SK-N-SH (cell line): ENCODE results near the gene SMARCC1. TPM values are rescaled to one million over a fixed set of nuclear protein-coding genes. Genes with fewer than 3 reads are reported as not detected.

Source experiments
- CTCF ChIA-PET: fragments of 300-600, 350-600 bp; formaldehyde crosslinking; extraction: SDS; loops from one replicate; lab custom pipeline; 2021; lab: Yijun Ruan, JAX
- POLR2A ChIA-PET: fragments of 350-600 bp; sonication (Branson Sonifier 250); formaldehyde crosslinking; extraction: SDS; loops from one replicate; lab custom pipeline; 2020; ENCODE audit warnings: antibody characterized with exemption, inconsistent platforms; lab: Yijun Ruan, JAX
- DNase-seq: peaks from one replicate; pipeline ENCODE4 v3.0.0; 2012
- H2AFZ ChIP-seq: fragments of 200-600 bp; sonication (generic); 2 replicates; pipeline ENCODE4 v1.8.1; 2016; ENCODE audit warnings: antibody characterized with exemption, mild to moderate bottlenecking, low read depth
- H3F3A ChIP-seq: fragments of 200-600 bp; sonication (generic); replicated peaks from 2 replicates; pipeline ENCODE3; 2016; ENCODE audit warnings: antibody characterized with exemption, mild to moderate bottlenecking; ENCODE audit not compliant: insufficient read depth
- H3K27ac ChIP-seq, 2 experiments: fragments of 200-500 bp in 1 of 2; fragments of 200-600 bp in 1 of 2; sonication (Bioruptor generic) in 1 of 2; sonication (generic), shearing (Covaris generic) in 1 of 2; 2 replicates each; pipeline versions ENCODE4 v1.5.1 to v1.6.1; 2014 to 2016; ENCODE audit warnings: low read depth in 2 of 2, inconsistent platforms in 1 of 2, low read length in 1 of 2, mild to moderate bottlenecking in 1 of 2, mixed read lengths in 1 of 2
- H3K27me3 ChIP-seq: fragments of 200-600 bp; sonication (generic), shearing (Covaris generic); 2 replicates; pipeline ENCODE4 v1.6.1; 2016; ENCODE audit warnings: mixed run types; ENCODE audit not compliant: insufficient read depth
- H3K36me3 ChIP-seq, 2 experiments: fragments of 200-500 bp in 1 of 2; fragments of 200-600 bp in 1 of 2; sonication (Bioruptor generic) in 1 of 2; sonication (generic) in 1 of 2; replicated peaks in 1 of 2; 2 replicates each; pipeline versions ENCODE3 to v1.5.1; 2014 to 2016; ENCODE audit warnings: low read length in 1 of 2, mild to moderate bottlenecking in 1 of 2; ENCODE audit not compliant: insufficient read depth in 2 of 2, control insufficient read depth in 1 of 2
- H3K4me1 ChIP-seq, 2 experiments: fragments of 200-500 bp in 1 of 2; fragments of 200-600 bp in 1 of 2; sonication (Bioruptor generic) in 1 of 2; sonication (generic), shearing (Covaris generic) in 1 of 2; 2 replicates each; pipeline versions ENCODE4 v1.5.1 to v1.6.1; 2014 to 2016; ENCODE audit warnings: low read depth in 1 of 2, low read length in 1 of 2, mixed run types in 1 of 2; ENCODE audit not compliant: insufficient read depth in 2 of 2, control insufficient read depth in 1 of 2
- H3K4me2 ChIP-seq: fragments of 200-600 bp; sonication (generic), shearing (Covaris generic); 2 replicates; pipeline ENCODE4 v1.6.1; 2017; ENCODE audit warnings: mixed run types
- H3K4me3 ChIP-seq, 2 experiments: fragments of 200-500 bp in 1 of 2; fragments of 200-600 bp in 1 of 2; sonication (Bioruptor generic) in 1 of 2; sonication (generic), shearing (Covaris generic) in 1 of 2; 2 replicates each; pipeline versions ENCODE4 v1.5.1 to v1.8.1; 2014 to 2016; ENCODE audit warnings: low read depth in 2 of 2, inconsistent platforms in 1 of 2, low read length in 1 of 2, mild to moderate bottlenecking in 1 of 2, mixed read lengths in 1 of 2, moderate library complexity in 1 of 2
- H3K79me2 ChIP-seq: fragments of 200-600 bp; sonication (generic); 2 replicates; pipeline ENCODE4 v1.8.1; 2017; ENCODE audit warnings: mild to moderate bottlenecking; ENCODE audit not compliant: insufficient read depth
- H3K9ac ChIP-seq: fragments of 200-600 bp; sonication (generic); 2 replicates; pipeline ENCODE4 v1.6.1; 2017; ENCODE audit warnings: mixed run types
- H3K9me2 ChIP-seq: fragments of 200-600 bp; sonication (generic); 2 replicates; pipeline ENCODE4 v1.6.1; 2017; ENCODE audit warnings: mixed run types
- H3K9me3 ChIP-seq: fragments of 200-600 bp; sonication (generic); 2 replicates; pipeline ENCODE4 v1.6.1; 2017; ENCODE audit warnings: mixed run types, mild to moderate bottlenecking, moderate library complexity
- H4K20me1 ChIP-seq: fragments of 200-600 bp; sonication (generic); 2 replicates; pipeline ENCODE4 v1.6.1; 2017; ENCODE audit warnings: mild to moderate bottlenecking, mixed run types; ENCODE audit not compliant: insufficient read depth
- ELF1 ChIP-seq: IDR thresholded peaks from 2 replicates; pipeline ENCODE4 v1.4.0; 2012
- EP300 ChIP-seq, 2 experiments: IDR thresholded peaks; 2 replicates each; pipeline versions ENCODE4 v1.4.0 to v1.6.1; 2012; ENCODE audit warnings: borderline replicate concordance in 1 of 2, low read depth in 1 of 2, low read length in 1 of 2
- EZH2phosphoT487 ChIP-seq: fragments of 200-600 bp; sonication (generic); IDR thresholded peaks from 2 replicates; pipeline ENCODE4 v1.6.1; 2017; ENCODE audit warnings: low read depth, mixed run types, mild to moderate bottlenecking, antibody characterized with exemption, moderate library complexity, borderline replicate concordance
- FOXJ3 ChIP-seq: sonication (generic); formaldehyde crosslinking; IDR thresholded peaks from 2 replicates; pipeline ENCODE4 v1.5.1; 2020; ENCODE audit warnings: mild to moderate bottlenecking, missing genetic modification reagents
- FOXM1 ChIP-seq: IDR thresholded peaks from 2 replicates; pipeline ENCODE4 v1.4.0; 2012; ENCODE audit warnings: low read depth, mild to moderate bottlenecking
- IRF3 ChIP-seq: fragments of 150-350 bp; IDR thresholded peaks from 2 replicates; pipeline ENCODE4 v1.6.1; 2016; ENCODE audit warnings: mild to moderate bottlenecking, low read depth, low read length
- MXI1 ChIP-seq: IDR thresholded peaks from 2 replicates; pipeline ENCODE4 v1.6.1; 2012; ENCODE audit warnings: mild to moderate bottlenecking, low read depth, low read length, improper control_type of control experiment
- NFIC ChIP-seq: IDR thresholded peaks from 2 replicates; pipeline ENCODE4 v1.4.0; 2012; ENCODE audit warnings: borderline replicate concordance
- NRF1 ChIP-seq: IDR thresholded peaks from 2 replicates; pipeline ENCODE4 v1.6.1; 2012; ENCODE audit warnings: low read depth, mild to moderate bottlenecking, low read length
- POLR2AphosphoS5 ChIP-seq: IDR thresholded peaks from 2 replicates; pipeline ENCODE4 v1.6.1; 2012; ENCODE audit warnings: low read depth, low read length
- RAD21 ChIP-seq: IDR thresholded peaks from 2 replicates; pipeline ENCODE4 v1.6.1; 2012; ENCODE audit warnings: mild to moderate bottlenecking, low read length
- RFX5 ChIP-seq: IDR thresholded peaks from 2 replicates; pipeline ENCODE4 v1.6.1; 2012; ENCODE audit warnings: mild to moderate bottlenecking, improper control_type of control experiment, low read length
- RXRA ChIP-seq: IDR thresholded peaks from 2 replicates; pipeline ENCODE4 v1.4.0; 2012; ENCODE audit warnings: low read depth, mild to moderate bottlenecking, borderline replicate concordance
- SMC3 ChIP-seq: IDR thresholded peaks from 2 replicates; pipeline ENCODE4 v1.6.1; 2012; ENCODE audit warnings: low read depth, low read length, improper control_type of control experiment
- TAF1 ChIP-seq: IDR thresholded peaks from 2 replicates; pipeline ENCODE4 v1.6.1; 2012; ENCODE audit warnings: low read depth, mild to moderate bottlenecking, low read length, moderate library complexity, borderline replicate concordance
- TCF12 ChIP-seq: IDR thresholded peaks from 2 replicates; pipeline ENCODE4 v1.4.0; 2012
- TEAD4 ChIP-seq: IDR thresholded peaks from 2 replicates; pipeline ENCODE4 v1.4.0; 2012; ENCODE audit warnings: mild to moderate bottlenecking, borderline replicate concordance; ENCODE audit not compliant: insufficient read depth
- YY1 ChIP-seq: IDR thresholded peaks from 2 replicates; pipeline ENCODE4 v1.4.0; 2012; ENCODE audit warnings: low read depth, mild to moderate bottlenecking
- whole genome bisulfite sequencing: methylation state at CpG from one replicate; pipeline ENCODE4 v1.1.6; 2017; ENCODE audit warnings: low lambda C conversion rate; 5-methylcytosine and 5-hydroxymethylcytosine counted together
- polyA plus RNA-seq, 3 experiments: library from polyadenylated mRNA; depleted of rRNA; stranded (reverse); fragments of >200 nt; gene quantifications; 2 replicates each; pipeline ENCODE4 v1.2.3, GENCODE V29; 2012
- TF ChIP-seq, protein P1 (sequence below): fragments of 200-600 bp; sonication (generic); IDR thresholded peaks from 2 replicates; pipeline ENCODE4 v1.6.1; 2017; ENCODE audit warnings: antibody characterized with exemption, mild to moderate bottlenecking, moderate library complexity
- TF ChIP-seq, protein P2 (sequence below): fragments of 150-350 bp; IDR thresholded peaks from 2 replicates; pipeline ENCODE4 v1.6.1; 2017; ENCODE audit warnings: antibody characterized with exemption, low read length, low read depth, borderline replicate concordance

The SMARCC1 gene
- polyA plus RNA-seq, 1 of the 3 experiments (the other 2 are of a cell fraction), result 16.5 TPM

GRCh38 chr3:47601281-47601680, 180.4 kb downstream of the SMARCC1 start:
- peaks cover 29% of the 10 kb centered on the region for H4K20me1 ChIP-seq
- H3K4me1 ChIP-seq, result peaks cover 0 to 3% of the 10 kb centered on the region in 2 experiments; a peak in 2 of 4 replicates
- peaks cover 4% of the 10 kb centered on the region for H3F3A ChIP-seq
- no peak for DNase-seq
- no peak overlapping the region for H3K4me2 ChIP-seq
- H3K9me2 ChIP-seq, result no peaks in the 10 kb centered on the region
- no peak overlapping the region for H3K4me3 ChIP-seq
- H3K9ac ChIP-seq, result no peak overlapping the region
- ChIA-PET CTCF (no interaction called here), POLR2A (no interaction called here)
- 100% methylated on average over 3 of the region's 3 CpGs for WGBS
- H3K36me3 ChIP-seq, result peaks cover 31 to 36% of the 10 kb centered on the region in 2 experiments
- H3K79me2 ChIP-seq, result no peaks in the 10 kb centered on the region; the same call in none of the 2 replicates
- no peaks in the 10 kb centered on the region for H3K27me3 ChIP-seq
- TF ChIP-seq EP300 (IDR thresholded peaks at IDR 0.05; ENCODE audit: borderline replicate concordance in 1 of 2, low read depth in 1 of 2, low read length in 1 of 2) (no peak), TCF12 (no peak), YY1 (no peak), TEAD4 (no peak), ELF1 (no peak), EZH2phosphoT487 (no peak), FOXJ3 (no peak), IRF3 (no peak), NRF1 (no peak), TAF1 (no peak), RXRA (no peak), SMC3 (no peak), MXI1 (no peak), RFX5 (no peak), POLR2AphosphoS5 (no peak), FOXM1 (no peak), RAD21 (no peak), NFIC (no peak)
- TF ChIP-seq, protein P1, sequence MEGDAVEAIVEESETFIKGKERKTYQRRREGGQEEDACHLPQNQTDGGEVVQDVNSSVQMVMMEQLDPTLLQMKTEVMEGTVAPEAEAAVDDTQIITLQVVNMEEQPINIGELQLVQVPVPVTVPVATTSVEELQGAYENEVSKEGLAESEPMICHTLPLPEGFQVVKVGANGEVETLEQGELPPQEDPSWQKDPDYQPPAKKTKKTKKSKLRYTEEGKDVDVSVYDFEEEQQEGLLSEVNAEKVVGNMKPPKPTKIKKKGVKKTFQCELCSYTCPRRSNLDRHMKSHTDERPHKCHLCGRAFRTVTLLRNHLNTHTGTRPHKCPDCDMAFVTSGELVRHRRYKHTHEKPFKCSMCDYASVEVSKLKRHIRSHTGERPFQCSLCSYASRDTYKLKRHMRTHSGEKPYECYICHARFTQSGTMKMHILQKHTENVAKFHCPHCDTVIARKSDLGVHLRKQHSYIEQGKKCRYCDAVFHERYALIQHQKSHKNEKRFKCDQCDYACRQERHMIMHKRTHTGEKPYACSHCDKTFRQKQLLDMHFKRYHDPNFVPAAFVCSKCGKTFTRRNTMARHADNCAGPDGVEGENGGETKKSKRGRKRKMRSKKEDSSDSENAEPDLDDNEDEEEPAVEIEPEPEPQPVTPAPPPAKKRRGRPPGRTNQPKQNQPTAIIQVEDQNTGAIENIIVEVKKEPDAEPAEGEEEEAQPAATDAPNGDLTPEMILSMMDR, result no peak
- TF ChIP-seq, protein P2, sequence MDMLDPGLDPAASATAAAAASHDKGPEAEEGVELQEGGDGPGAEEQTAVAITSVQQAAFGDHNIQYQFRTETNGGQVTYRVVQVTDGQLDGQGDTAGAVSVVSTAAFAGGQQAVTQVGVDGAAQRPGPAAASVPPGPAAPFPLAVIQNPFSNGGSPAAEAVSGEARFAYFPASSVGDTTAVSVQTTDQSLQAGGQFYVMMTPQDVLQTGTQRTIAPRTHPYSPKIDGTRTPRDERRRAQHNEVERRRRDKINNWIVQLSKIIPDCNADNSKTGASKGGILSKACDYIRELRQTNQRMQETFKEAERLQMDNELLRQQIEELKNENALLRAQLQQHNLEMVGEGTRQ, result no peak
- no peak overlapping the region for H2AFZ ChIP-seq
- no peaks in the 10 kb centered on the region for H3K9me3 ChIP-seq
- no peak overlapping the region for H3K27ac ChIP-seq
